Activated CD4-positive, CD25-positive, alpha-beta regulatory T cell treated with anti-CD3 and anti-CD28 coated beads, Interleukin-2, amount 50 U/mL, for 16 hours (primary cell): ENCODE data around the gene PRDM16.

ENCODE experiments used
- DNase-seq: peaks from one replicate; pipeline ENCODE4 v3.0.0-alpha.2; 2020; ENCODE audit warnings: low read depth, low spot score

The PRDM16 gene

GRCh38 chr1:3393024-3393986 is 324.3 kb downstream of the PRDM16 start:
- DNase-seq, result no peak

- no peak for DNase-seq
These were observed 325.3 kb downstream of the PRDM16 start for GRCh38 chr1:3393987-3394920.

GRCh38 chr1:3396411-3396810 is 327.4 kb downstream of the PRDM16 start:
- DNase-seq, result no peak

- DNase-seq, result no peak
These were observed 328.3 kb downstream of the PRDM16 start for GRCh38 chr1:3397311-3397710.

- DNase-seq, result no peak
These were observed 329.6 kb downstream of the PRDM16 start for GRCh38 chr1:3398396-3399140.

GRCh38 chr1:3399732-3400131 is 330.7 kb downstream of the PRDM16 start:
- DNase-seq, result no peak

- no peak for DNase-seq
These were observed 332.7 kb downstream of the PRDM16 start for GRCh38 chr1:3401585-3402257.

- DNase-seq, result no peak
These were observed 333.4 kb downstream of the PRDM16 start for GRCh38 chr1:3402258-3403010.

- no peak for DNase-seq
These were observed 334.0 kb downstream of the PRDM16 start for GRCh38 chr1:3403011-3403345.

- no peak for DNase-seq
These were observed 334.6 kb downstream of the PRDM16 start for GRCh38 chr1:3403388-3404231.

- no peak for DNase-seq
These were observed 335.3 kb downstream of the PRDM16 start for GRCh38 chr1:3404301-3404700.

- DNase-seq, result no peak
These were observed 335.8 kb downstream of the PRDM16 start for GRCh38 chr1:3404801-3405200.

- DNase-seq, result no peak
These were observed 336.5 kb downstream of the PRDM16 start for GRCh38 chr1:3405491-3405890.

- DNase-seq, result no peak
These were observed 337.2 kb downstream of the PRDM16 start for GRCh38 chr1:3405974-3406867.

- no peak for DNase-seq
These were observed 338.0 kb downstream of the PRDM16 start for GRCh38 chr1:3407021-3407420.

- no peak for DNase-seq
These were observed 339.8 kb downstream of the PRDM16 start for GRCh38 chr1:3408751-3409266.

GRCh38 chr1:3409366-3410141 is 340.6 kb downstream of the PRDM16 start:
- no peak for DNase-seq
